ENCODE data around the gene TFF1. TPM values are rescaled to one million over a fixed set of nuclear protein-coding genes. Genes with fewer than 3 reads are reported as not detected.

The TFF1 gene
- total RNA-seq, 1 donor from 2014 or later = 136 TPM

DNA sequence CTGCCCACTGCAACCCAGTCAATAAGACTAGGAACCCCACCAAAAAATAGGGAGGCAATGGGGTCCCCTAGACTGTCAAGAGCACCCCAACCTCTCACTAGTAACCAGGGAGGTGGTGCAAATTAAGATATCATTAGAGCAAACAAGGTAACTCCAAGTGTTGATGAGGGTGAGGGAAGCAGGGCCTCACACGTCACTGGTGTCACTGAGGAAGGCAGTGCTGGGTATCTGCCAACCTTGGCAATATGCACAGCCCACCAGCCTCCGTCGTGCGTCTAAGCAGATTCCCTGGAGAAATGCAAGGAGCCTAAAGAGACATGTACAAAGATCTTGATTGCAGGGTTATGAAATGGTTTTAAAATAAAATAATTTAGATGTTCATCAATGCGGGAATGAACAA is 41.1 kb upstream of the TFF1 start:
- H3K27ac Mint-ChIP-seq = no peak overlapping the region
- H3K27me3 Mint-ChIP-seq = peaks cover 3% of the 10 kb centered on the region
- no peak for DNase-seq (ENCODE audit: extremely low spot score, unreplicated experiment)
- no peaks in the 10 kb centered on the region for H3K9me3 Mint-ChIP-seq
- H3K36me3 Mint-ChIP-seq = no peaks in the 10 kb centered on the region
- TF ChIP-seq, protein P1, sequence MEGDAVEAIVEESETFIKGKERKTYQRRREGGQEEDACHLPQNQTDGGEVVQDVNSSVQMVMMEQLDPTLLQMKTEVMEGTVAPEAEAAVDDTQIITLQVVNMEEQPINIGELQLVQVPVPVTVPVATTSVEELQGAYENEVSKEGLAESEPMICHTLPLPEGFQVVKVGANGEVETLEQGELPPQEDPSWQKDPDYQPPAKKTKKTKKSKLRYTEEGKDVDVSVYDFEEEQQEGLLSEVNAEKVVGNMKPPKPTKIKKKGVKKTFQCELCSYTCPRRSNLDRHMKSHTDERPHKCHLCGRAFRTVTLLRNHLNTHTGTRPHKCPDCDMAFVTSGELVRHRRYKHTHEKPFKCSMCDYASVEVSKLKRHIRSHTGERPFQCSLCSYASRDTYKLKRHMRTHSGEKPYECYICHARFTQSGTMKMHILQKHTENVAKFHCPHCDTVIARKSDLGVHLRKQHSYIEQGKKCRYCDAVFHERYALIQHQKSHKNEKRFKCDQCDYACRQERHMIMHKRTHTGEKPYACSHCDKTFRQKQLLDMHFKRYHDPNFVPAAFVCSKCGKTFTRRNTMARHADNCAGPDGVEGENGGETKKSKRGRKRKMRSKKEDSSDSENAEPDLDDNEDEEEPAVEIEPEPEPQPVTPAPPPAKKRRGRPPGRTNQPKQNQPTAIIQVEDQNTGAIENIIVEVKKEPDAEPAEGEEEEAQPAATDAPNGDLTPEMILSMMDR (conservative IDR thresholded peaks at IDR 0.05) = no peak
- no peaks in the 10 kb centered on the region for H3K4me1 Mint-ChIP-seq (ENCODE audit: unreplicated experiment)
- no peak overlapping the region for H3K4me3 Mint-ChIP-seq

DNA sequence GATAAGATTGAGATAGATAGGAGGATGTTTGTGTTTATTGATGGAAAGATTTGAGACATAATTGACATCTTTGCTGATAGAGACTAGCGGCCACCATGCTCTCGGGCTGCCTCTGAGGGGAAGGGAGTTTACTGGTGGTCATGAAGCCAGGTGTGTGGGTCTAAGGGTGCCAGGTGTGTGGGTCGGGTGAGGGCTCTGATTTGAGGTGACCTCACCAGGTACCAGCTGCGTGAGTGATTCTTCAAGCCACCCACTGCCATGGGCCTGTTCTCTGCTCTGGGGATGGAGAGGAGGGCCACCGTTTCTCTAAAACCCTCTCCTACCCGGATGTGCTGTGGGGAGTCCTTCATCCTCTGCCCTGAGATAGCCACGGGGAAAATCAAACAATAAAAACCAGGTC is 40.5 kb upstream of the TFF1 start:
- TF ChIP-seq, protein P1 (conservative IDR thresholded peaks at IDR 0.05) = no peak

DNA sequence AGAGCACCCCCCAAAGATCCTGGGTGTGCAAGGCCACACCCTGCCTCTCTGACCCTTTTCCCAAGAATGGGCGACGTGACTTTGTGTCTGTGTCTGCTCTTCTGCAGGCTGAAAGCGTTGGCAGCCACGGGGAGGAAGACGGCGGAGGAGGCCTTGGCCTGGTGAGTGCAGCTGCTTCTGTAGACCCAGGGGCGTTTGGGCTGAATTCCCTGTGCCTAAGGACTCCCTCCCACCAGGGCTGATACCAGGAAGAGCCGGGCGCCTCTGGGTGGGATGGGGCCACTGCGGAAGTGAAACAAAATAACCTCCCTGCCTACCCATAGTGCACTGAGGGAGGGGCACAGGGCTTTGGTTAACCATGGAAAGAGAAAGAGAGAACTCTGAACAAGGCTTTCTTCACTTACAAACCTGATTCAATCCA is 39.9 kb upstream of the TFF1 start:
- DNase-seq (ENCODE audit: extremely low spot score, unreplicated experiment) = no peak
- Mint-ChIP-seq H3K4me1 (ENCODE audit: unreplicated experiment) (no peaks in the 10 kb centered on the region), H3K27ac (no peak overlapping the region), H3K9me3 (no peaks in the 10 kb centered on the region), H3K4me3 (no peak overlapping the region), H3K36me3 (no peaks in the 10 kb centered on the region), H3K27me3 (peaks cover 3% of the 10 kb centered on the region)
- TF ChIP-seq, protein P1 (conservative IDR thresholded peaks at IDR 0.05) = no peak

More for the DNA sequence above, 40.5 kb upstream of the TFF1 start:
- peaks cover 3% of the 10 kb centered on the region for H3K27me3 Mint-ChIP-seq
- no peaks in the 10 kb centered on the region for H3K9me3 Mint-ChIP-seq
- H3K27ac Mint-ChIP-seq = no peak overlapping the region
- H3K4me3 Mint-ChIP-seq = no peak overlapping the region
- DNase-seq (ENCODE audit: extremely low spot score, unreplicated experiment) = no peak
- no peaks in the 10 kb centered on the region for H3K4me1 Mint-ChIP-seq (ENCODE audit: unreplicated experiment)
- no peaks in the 10 kb centered on the region for H3K36me3 Mint-ChIP-seq

DNA sequence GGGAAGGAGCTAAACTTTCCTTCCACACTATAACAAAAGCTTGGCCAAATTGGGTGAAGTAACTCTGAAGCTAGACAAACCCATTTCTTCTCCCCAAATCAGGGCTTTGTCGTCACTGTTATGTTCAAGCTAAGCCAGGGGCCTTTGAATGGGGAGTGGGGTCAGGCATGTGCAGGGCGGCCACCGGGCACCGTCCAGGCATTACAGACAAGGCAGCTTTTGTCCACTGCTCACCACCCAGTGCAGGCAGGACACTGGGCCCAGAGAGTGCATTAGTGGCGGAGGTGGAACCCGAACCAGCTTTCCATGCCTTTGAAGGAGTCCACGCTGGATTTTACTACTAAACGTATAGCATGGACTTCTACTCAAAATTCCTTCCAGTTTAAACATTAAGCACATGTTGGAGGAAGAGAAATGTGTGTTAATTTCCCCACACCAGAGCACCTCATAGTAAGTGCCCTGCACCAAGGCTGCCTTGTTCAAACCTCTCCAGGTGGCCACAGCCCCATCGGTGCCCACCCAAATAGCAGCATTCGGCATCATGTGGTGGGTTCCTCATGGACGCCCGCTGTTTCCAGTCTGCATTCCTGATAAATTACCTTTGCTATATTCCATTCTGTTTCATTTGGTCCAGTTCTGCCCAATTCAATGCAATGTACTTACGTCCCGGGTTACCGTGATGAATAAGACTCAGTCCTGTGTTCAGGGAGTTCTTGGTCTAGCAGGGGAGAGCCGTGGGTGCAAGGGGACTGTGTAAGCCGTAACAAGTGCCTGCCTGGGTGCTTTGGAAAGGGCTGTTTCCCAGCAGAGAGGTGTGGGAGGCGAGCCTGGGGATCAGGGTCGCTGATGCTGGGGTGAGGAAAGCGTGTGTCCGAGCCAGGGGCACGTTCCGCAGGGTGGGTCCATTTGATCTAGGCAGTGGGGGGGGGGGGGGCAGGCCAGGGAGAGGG is 39.0 kb upstream of the TFF1 start:
- Mint-ChIP-seq H3K4me1 (ENCODE audit: unreplicated experiment) (no peaks in the 10 kb centered on the region), H3K27ac (no peak overlapping the region), H3K4me3 (no peak overlapping the region)

DNA sequence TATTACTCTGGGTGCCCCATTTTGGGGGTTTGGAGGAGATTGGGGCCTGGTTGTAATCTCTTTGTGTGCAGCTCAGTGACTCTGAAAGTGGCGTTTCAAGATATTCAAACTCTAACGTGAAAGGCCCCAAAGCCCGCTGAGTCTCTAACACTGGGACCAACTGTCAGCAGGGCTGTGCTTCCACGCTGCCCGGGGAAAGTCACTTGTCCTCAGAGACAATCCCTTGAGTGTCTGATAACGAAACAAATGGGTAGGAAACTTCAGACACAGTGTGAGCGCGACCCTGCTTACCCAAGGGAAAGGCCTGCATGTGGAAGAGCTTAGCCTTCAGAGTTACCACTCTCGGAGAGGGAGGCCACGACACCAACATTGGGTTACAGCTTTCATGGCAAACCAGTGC is 38.2 kb upstream of the TFF1 start:
- H3K27ac Mint-ChIP-seq = no peak overlapping the region
- TF ChIP-seq, protein P1 (conservative IDR thresholded peaks at IDR 0.05) = no peak
- no peak overlapping the region for H3K4me3 Mint-ChIP-seq
- H3K27me3 Mint-ChIP-seq = peaks cover 3% of the 10 kb centered on the region
- no peaks in the 10 kb centered on the region for H3K4me1 Mint-ChIP-seq (ENCODE audit: unreplicated experiment)
- H3K9me3 Mint-ChIP-seq = no peaks in the 10 kb centered on the region
- no peaks in the 10 kb centered on the region for H3K36me3 Mint-ChIP-seq
- no peak for DNase-seq (ENCODE audit: extremely low spot score, unreplicated experiment)

More for the DNA sequence above, 39.0 kb upstream of the TFF1 start:
- H3K27me3 Mint-ChIP-seq = peaks cover 3% of the 10 kb centered on the region
- TF ChIP-seq, protein P1 (conservative IDR thresholded peaks at IDR 0.05) = no peak
- no peaks in the 10 kb centered on the region for H3K9me3 Mint-ChIP-seq
- H3K36me3 Mint-ChIP-seq = no peaks in the 10 kb centered on the region
- DNase-seq (ENCODE audit: extremely low spot score, unreplicated experiment) = no peak
